Natural killer cell treated with Interleukin-12 subunit alpha and Interleukin-12 subunit beta and Interleukin-15 and Interleukin-18, amount 100 ng/mL, for 72 hours (primary cell): Measurements from ENCODE around the gene GNAT2. TPM values are rescaled to one million over a fixed set of nuclear protein-coding genes. Genes with fewer than 3 reads are reported as not detected.

Experiments used
- ATAC-seq, 2 donors: fragments of 150-1000 bp; cut with Tn5 transposase in 1 of 2; sonication (Bioruptor Pico), chemical (Tn5 transposase) in 1 of 2; 2 replicates each; pipeline ENCODE4 v1.10.0; 2021
- DNase-seq: peaks from one replicate; pipeline ENCODE4 v3.0.0; 2022; ENCODE audit warnings: low spot score
- H3K27ac Mint-ChIP-seq, 2 donors: 1 replicate in 1 of 2; 2 replicates in 1 of 2; pipeline ENCODE4 v1.8.0; 2022; ENCODE audit warnings: mixed read lengths in 2 of 2, mild to moderate bottlenecking in 1 of 2, moderate library complexity in 1 of 2
- H3K27me3 Mint-ChIP-seq, 2 donors: 1 replicate in 1 of 2; 2 replicates in 1 of 2; pipeline ENCODE4 v1.8.0; 2022; ENCODE audit warnings: mixed read lengths in 2 of 2
- H3K36me3 Mint-ChIP-seq: one replicate; pipeline ENCODE4 v1.8.0; 2022; ENCODE audit warnings: mixed read lengths
- H3K4me1 Mint-ChIP-seq, 2 donors: 1 replicate in 1 of 2; 2 replicates in 1 of 2; pipeline ENCODE4 v1.8.0; 2022; ENCODE audit warnings: low read depth in 2 of 2, mixed read lengths in 2 of 2, mild to moderate bottlenecking in 1 of 2
- H3K4me3 Mint-ChIP-seq: one replicate; pipeline ENCODE4 v1.8.0; 2022; ENCODE audit warnings: mixed read lengths
- H3K9me3 Mint-ChIP-seq: 2 replicates; pipeline ENCODE4 v1.8.0; 2022; ENCODE audit warnings: mixed read lengths
- total RNA-seq, 2 donors: library from RNA; stranded (reverse); gene quantifications; one replicate each; pipeline ENCODE4 v1.2.3, GENCODE V29; 2022

GNAT2 gene
- total RNA-seq, 2 donors from 2014 or later: 0.64 TPM; not detected in 1

DNA sequence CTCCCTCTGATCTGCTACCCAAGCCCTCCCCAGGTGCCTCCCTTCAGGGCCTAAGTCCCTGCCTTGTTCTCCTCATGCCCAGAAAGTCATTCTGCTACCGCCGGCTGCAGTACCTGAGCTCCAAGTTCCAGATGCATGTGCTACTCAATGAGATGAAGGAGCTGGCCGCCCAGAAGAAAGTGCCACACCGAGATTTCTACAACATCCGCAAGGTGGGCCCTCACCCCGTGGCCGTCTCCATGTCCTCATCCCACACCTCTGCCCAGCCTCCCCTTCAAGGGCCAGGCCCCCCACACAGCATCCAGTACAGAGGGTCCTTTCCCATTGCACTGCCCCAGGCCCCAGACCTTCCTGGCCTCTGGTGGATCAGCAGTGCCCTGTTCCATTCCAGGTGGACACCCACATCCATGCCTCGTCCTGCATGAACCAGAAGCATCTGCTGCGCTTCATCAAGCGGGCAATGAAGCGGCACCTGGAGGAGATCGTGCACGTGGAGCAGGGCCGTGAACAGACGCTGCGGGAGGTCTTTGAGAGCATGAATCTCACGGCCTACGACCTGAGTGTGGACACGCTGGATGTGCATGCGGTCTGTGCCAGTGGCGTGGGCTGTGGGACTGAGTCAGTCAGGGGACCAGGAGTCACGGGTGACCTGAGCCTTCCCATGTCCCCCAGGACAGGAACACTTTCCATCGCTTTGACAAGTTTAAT is 8.4 kb upstream of the GNAT2 start:
- no peak for ATAC-seq
- H3K9me3 Mint-ChIP-seq: no peaks in the 10 kb centered on the region
- no peak overlapping the region for H3K4me3 Mint-ChIP-seq
- no peak for DNase-seq
- H3K27me3 Mint-ChIP-seq: no peaks in the 10 kb centered on the region
- H3K36me3 Mint-ChIP-seq: no peaks in the 10 kb centered on the region
- no peak overlapping the region for H3K27ac Mint-ChIP-seq
- peaks cover 0 to 3% of the 10 kb centered on the region in 2 donors for H3K4me1 Mint-ChIP-seq

DNA sequence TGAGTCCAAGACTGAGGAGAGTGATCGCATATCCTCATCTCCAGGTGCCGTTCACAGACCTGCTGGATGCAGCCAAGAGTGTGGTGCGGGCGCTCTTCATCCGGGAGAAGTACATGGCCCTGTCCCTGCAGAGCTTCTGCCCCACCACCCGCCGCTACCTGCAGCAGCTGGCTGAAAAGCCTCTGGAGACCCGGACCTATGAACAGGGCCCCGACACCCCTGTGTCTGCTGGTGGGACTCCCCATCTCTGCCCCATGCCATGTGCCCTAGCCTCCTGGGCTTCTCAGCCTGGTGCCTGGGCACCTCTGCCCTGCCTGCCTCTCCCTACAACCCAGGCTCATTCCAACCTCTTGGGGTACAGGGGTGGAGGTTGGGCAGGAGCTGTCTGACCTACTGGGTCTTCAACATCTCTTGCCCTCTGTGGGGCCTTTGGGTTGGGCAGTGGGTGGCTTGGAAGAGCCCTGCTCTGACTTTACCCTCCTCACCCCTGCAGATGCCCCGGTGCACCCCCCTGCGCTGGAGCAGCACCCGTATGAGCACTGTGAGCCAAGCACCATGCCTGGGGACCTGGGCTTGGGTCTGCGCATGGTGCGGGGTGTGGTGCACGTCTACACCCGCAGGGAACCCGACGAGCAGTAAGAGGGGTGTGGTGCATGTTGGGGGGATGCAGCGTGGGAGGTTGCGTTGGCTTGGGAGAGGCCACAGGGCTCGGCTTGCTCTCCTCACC is 7.4 kb upstream of the GNAT2 start:
- Mint-ChIP-seq H3K9me3 (no peaks in the 10 kb centered on the region), H3K4me3 (no peak overlapping the region), H3K36me3 (no peaks in the 10 kb centered on the region), H3K27ac (no peak overlapping the region), H3K4me1 (peaks cover 8 to 11% of the 10 kb centered on the region in 2 donors), H3K27me3 (no peaks in the 10 kb centered on the region)
- DNase-seq (no peak), ATAC-seq (peak in 1 of 2 donors; percentile 4)

DNA sequence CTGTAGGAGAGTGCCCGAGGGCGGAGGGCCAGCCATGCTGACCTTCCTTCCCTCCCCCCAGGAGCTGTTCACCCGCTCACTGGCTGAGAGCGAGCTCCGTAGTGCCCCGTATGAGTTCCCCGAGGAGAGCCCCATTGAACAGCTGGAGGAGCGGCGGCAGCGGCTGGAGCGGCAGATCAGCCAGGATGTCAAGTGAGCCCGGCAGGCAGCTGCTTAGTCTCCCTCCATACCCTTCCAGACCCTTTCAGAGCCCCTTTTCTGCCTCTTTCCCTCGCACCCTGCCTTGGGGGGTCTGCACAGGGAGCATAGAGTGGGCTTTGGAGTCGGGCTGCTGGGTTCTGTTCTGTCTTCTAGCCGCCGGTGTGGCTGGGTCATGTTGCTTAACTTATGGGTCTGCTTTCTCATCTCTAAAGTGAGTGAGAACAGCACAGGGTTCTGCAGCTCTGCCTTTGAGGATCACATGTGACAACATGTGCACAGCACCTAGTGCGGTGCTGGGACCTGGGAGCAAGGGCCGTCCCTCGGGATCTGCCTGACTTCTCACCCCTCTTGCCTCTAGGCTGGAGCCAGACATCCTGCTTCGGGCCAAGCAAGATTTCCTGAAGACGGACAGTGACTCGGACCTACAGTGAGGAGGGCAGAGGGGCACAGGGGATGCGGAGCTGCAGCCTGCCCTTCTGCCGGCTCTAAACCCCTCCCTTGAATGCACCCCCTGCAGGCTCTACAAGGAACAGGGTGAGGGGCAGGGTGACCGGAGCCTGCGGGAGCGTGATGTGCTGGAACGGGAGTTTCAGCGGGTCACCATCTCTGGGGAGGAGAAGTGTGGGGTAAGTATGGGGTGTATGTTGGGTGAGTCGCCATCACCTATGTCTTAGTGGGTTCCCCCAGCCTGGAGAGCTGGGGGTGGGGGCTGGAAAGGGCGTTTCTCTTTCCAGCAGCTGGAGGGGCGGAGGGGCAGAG is 6.5 kb upstream of the GNAT2 start:
- Mint-ChIP-seq H3K27me3 (no peaks in the 10 kb centered on the region), H3K36me3 (no peaks in the 10 kb centered on the region), H3K4me3 (no peak overlapping the region), H3K27ac (no peak overlapping the region), H3K9me3 (no peaks in the 10 kb centered on the region), H3K4me1 (peaks cover 12 to 19% of the 10 kb centered on the region in 2 donors)
- DNase-seq (no peak), ATAC-seq (no peak)

DNA sequence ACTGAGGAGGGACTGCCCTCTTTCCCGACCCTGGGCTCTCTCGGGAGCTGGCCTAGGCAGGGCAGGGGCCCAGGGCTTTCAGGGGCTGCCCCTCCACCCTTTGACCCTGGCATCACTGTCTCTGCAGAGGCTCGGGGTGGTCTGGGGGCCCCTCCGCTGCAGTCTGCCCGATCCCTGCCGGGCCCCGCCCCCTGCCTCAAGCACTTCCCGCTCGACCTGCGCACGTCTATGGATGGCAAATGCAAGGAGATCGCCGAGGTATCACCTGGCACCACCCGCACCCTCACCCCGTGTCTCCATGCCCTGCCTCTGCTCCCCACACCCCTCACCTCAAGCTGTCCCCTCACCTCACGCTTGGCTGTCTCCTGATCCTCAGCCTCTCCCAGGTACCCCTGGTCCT is 5.8 kb upstream of the GNAT2 start:
- no peaks in the 10 kb centered on the region for H3K9me3 Mint-ChIP-seq
- no peak for DNase-seq
- no peak overlapping the region for H3K27ac Mint-ChIP-seq
- H3K4me3 Mint-ChIP-seq: no peak overlapping the region
- H3K36me3 Mint-ChIP-seq: no peaks in the 10 kb centered on the region
- peaks cover 12 to 25% of the 10 kb centered on the region in 2 donors for H3K4me1 Mint-ChIP-seq
- no peaks in the 10 kb centered on the region for H3K27me3 Mint-ChIP-seq
- no peak for ATAC-seq

DNA sequence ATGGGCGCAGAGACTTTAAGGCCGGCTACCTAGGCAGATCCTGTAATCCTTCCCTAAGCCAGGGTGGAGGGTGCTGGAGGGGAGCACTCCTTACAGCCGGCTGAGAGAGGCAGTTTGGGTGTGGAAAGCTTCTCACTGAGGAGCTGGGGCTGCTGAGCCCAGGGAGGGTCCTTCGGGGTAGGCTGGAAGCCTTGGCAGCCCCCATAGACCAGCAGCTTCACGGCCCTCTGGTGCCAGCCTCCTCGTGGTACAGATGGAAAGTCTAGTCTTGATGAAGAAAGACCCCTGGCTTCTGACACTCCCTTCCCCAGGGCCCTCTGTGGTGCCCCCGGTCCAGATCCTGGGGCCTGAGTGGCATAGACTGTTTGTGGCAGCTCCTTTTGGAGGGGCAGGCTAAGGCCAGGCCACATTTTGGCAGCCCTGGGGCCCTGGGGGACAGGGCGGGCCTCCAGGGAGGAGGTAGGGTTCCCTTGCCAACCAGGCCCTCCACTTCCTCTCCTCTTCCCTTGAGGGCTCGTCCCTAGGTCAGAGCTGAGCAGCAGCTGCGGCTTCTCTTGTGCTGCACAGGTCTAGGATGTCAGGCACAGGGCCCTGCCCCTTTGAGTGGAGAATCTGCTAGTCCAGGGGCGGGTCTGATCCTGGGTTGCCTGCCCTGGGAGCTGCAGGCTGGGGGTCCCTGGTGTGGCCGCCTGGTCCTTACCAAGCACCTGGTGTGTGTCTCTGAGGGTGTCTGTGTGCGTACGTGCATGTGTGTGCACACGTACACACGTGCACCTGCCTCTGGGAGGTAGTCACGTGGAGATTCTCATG is 5.0 kb upstream of the GNAT2 start:
- DNase-seq (no peak), ATAC-seq (no peak)
- peak overlapping the region; percentile 14 to 90 for H3K27ac Mint-ChIP-seq
- no peaks in the 10 kb centered on the region for H3K9me3 Mint-ChIP-seq
- H3K4me3 Mint-ChIP-seq: no peak overlapping the region
- peaks cover 16 to 33% of the 10 kb centered on the region in 2 donors for H3K4me1 Mint-ChIP-seq
- H3K36me3 Mint-ChIP-seq: no peaks in the 10 kb centered on the region
- H3K27me3 Mint-ChIP-seq: no peaks in the 10 kb centered on the region

DNA sequence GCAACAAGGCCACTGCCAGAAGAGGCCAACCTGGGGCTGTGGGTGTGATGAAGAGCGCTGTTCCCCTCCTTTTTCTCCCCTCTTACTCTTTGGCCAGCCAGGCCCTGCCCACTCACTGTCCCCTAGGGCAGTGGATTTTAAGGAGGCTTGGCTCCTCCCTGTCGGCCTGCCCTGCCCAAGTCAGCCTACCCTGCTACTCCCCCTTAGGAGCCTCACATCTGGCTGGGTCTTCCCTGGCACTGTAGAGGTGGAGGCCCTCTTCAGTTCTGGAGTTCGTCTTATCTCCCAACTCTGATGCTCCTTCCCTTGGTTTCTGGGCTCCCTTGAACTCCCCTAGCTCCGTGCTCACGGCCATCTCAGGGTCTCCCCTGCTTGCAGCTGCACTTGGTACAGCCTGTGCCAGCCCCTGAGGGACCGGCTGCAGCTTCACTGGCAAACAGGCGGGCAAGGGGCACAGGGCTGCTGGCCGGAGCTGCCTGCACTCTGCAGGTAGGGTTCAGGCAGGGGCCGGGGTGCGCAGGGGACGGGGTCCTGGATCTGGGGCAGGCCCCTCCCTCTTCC is 4.3 kb upstream of the GNAT2 start:
- H3K36me3 Mint-ChIP-seq: no peaks in the 10 kb centered on the region
- no peaks in the 10 kb centered on the region for H3K27me3 Mint-ChIP-seq
- no peaks in the 10 kb centered on the region for H3K9me3 Mint-ChIP-seq
- H3K27ac Mint-ChIP-seq: peak overlapping the region; percentile 14 to 90
- DNase-seq: no peak
- peak overlapping the region; percentile 15 for H3K4me3 Mint-ChIP-seq
- H3K4me1 Mint-ChIP-seq: peaks cover 24 to 40% of the 10 kb centered on the region in 2 donors
- no peak for ATAC-seq

DNA sequence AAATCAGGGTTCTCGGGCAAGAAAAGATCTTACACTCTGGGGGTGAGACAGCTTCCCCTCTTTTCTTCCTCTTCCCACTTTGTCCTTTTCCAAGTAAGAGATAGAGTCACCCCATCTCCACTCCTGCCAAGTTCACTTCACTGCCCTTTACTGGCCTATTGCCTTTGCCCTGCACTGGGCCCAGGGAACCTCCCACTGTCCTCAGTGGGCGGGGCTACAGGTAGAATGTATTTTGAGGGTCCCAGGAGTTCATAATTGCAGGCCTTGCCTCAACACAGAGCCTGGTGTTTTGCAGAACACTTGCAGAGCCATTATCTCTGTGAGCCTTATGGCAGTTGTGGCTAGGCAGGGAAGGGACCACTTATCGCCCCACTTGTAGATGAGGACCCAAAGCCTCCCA is 3.5 kb upstream of the GNAT2 start:
- H3K4me3 Mint-ChIP-seq: peak overlapping the region; percentile 92
- peak overlapping the region in 1 of 2 donors; percentile 90 for H3K27ac Mint-ChIP-seq
- ATAC-seq (no peak), DNase-seq (no peak)
- H3K36me3 Mint-ChIP-seq: no peaks in the 10 kb centered on the region
- no peaks in the 10 kb centered on the region for H3K27me3 Mint-ChIP-seq
- peaks cover 28 to 43% of the 10 kb centered on the region in 2 donors for H3K4me1 Mint-ChIP-seq
- H3K9me3 Mint-ChIP-seq: no peaks in the 10 kb centered on the region

DNA sequence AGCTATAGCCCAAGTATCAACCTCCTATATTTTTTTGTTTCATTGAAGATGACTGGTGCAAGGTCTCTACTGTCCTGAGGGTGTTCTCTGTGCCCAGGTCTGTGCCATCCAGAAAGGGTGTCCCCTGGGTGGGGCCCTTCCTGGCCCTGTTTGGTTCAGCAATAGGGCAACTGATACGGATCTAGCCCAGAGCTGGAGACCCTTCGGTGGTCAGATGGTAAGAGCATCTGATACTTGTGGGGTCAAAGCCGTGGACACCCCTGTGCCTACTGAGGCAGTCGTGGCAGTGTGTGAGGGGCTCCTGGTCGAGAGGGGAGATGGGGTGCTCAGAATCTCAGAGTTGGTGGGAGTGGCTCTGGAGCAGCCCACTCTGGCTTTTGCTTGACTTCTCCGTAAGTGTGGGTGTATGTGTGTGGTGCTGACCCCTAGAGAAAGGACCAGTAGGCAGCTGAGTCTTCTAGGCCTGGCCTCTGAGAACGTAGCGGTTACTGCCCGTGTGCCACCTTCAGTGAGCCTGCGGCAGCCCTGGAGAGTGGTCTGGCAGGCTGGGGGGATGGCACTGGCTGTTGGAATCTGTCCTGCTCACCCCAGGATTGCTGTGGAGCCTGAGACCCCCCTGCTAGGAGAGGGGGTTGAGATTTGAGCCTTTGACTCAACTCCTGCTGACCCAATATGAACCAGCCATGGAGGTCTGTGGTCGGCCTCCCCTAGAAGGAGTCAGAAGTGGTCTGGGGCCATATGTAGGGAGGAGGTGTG is 2.9 kb upstream of the GNAT2 start:
- H3K4me3 Mint-ChIP-seq: peak overlapping the region; percentile 92
- no peak for DNase-seq

DNA sequence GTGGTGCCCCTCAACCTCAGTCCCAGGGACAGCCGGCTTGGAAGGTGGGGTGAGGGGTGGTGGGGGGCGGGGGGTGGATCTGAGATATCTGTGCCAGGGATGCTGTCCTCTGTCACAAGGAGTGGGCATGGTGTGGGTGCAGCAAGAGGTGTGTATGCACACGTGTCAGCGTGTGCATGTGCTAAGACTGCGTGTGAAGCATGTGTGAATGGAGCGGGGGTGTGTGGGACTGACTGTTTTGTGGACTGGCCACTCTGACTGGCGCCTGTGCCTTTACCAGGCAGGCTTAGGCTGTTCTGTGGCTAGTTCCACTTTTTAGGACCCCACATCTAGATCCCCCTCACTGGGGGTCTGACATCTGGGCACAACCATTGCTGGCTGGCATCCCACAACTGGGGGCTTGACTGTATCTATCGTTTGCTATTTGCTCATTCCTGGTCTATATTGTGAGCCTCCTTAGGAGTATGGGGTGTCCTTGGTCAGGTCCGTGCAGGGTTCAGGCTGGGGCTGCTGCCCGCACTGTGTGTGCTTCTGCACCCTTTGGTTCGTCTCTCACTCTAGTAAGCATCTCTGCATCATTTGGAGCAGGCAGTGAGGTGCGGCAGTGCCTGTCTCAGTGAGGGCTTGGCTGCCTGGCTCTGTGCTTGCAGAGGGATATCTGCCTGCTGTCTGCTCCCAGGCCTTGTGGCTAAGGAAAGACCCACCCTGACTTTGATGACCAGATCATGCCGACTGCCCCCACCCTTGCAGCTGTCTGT is 2.1 kb upstream of the GNAT2 start:
- Mint-ChIP-seq H3K4me3 (peak overlapping the region; percentile 92), H3K4me1 (peaks cover 39 to 53% of the 10 kb centered on the region in 2 donors), H3K27ac (peak overlapping the region; percentile 90 to 97), H3K9me3 (no peaks in the 10 kb centered on the region), H3K36me3 (no peaks in the 10 kb centered on the region), H3K27me3 (peaks cover 0 to 3% of the 10 kb centered on the region in 2 donors)
- ATAC-seq: peak in 1 of 2 donors; percentile 44
- no peak for DNase-seq

More for the DNA sequence above, 2.9 kb upstream of the GNAT2 start:
- Mint-ChIP-seq H3K36me3 (no peaks in the 10 kb centered on the region), H3K4me1 (peaks cover 31 to 47% of the 10 kb centered on the region in 2 donors), H3K9me3 (no peaks in the 10 kb centered on the region), H3K27me3 (peaks cover 0 to 3% of the 10 kb centered on the region in 2 donors), H3K27ac (peak overlapping the region; percentile 90 to 97)
- ATAC-seq: no peak

DNA sequence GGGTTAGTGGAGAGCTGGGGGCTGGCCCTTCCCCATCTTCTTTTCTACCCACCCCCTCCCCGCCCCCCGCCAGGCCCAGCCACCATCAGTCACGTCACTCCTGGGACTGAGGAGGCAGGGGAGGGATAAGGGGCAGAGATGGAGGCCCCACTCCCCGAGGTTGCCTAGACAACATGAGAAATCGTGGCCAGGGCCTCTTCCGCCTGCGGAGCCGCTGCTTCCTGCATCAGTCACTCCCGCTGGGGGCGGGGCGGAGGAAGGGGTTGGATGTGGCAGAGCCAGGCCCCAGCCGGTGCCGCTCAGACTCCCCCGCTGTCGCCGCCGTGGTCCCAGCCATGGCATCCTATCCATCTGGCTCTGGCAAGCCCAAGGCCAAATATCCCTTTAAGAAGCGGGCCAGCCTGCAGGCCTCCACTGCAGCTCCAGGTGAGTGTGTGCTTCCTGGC is 1.4 kb upstream of the GNAT2 start:
- no peaks in the 10 kb centered on the region for H3K36me3 Mint-ChIP-seq
- H3K9me3 Mint-ChIP-seq: no peaks in the 10 kb centered on the region
- H3K27ac Mint-ChIP-seq: peak overlapping the region; percentile 90 to 97
- peaks cover 0 to 3% of the 10 kb centered on the region in 2 donors for H3K27me3 Mint-ChIP-seq
- peak overlapping the region; percentile 92 for H3K4me3 Mint-ChIP-seq
- H3K4me1 Mint-ChIP-seq: peaks cover 46 to 57% of the 10 kb centered on the region in 2 donors
- peak; percentile 97 for DNase-seq
- ATAC-seq: peak; percentile 90

DNA sequence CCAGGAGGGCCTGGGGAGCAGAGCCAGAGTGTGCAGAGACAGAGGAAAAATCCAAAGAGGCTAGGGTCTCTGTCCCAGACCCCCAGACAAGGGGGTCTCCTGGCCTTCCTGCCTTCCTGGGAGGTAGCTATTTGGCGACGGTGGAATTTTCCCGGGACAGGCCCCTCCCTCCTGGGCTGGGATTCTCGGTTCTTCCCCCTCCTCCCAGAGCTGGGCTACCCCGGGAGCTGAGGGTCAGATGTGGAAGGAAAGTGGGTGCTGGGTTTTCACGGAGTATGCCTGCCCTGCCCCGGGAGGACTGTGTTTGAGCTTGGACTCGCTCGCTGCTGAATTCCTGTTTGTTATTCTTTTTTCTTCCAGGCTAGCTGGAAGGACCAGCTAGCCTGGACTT is 980 bp upstream of the GNAT2 start:
- Mint-ChIP-seq H3K36me3 (no peaks in the 10 kb centered on the region), H3K27ac (peak overlapping the region; percentile 90 to 97), H3K27me3 (peaks cover 0 to 3% of the 10 kb centered on the region in 2 donors), H3K4me1 (peaks cover 47 to 58% of the 10 kb centered on the region in 2 donors), H3K4me3 (peak overlapping the region; percentile 92), H3K9me3 (no peaks in the 10 kb centered on the region)
- ATAC-seq: no peak
- no peak for DNase-seq
